ENCODE results near the gene CPA5. TPM values are rescaled to one million over a fixed set of nuclear protein-coding genes. Genes with fewer than 3 reads are reported as not detected.

CPA5 gene
- total and polyA plus RNA-seq, 9 of the 15 experiments (the other 6 are each of a cell fraction or from before 2014, with no cell fraction given) = 0.13 to 2.4 (median 0.91) TPM

GRCh38 chr7:130369110-130369711 lies 24.6 kb downstream of the CPA5 start (continued):
- TF ChIP-seq KAT2B (IDR thresholded peaks at IDR 0.05; ENCODE audit: low read depth, low read length) (no peak), ARID3A (IDR thresholded peaks at IDR 0.05; ENCODE audit: borderline replicate concordance, low read depth, low read length) (no peak), USF1 (CRISPR knock-in tag; IDR thresholded peaks at IDR 0.05) (no peak), LCOR (CRISPR knock-in tag; IDR thresholded peaks at IDR 0.05) (no peak), CTBP1 (IDR thresholded peaks at IDR 0.05; ENCODE audit: borderline replicate concordance) (peak; percentile 39; the same call in 1 of the 2 replicates), BHLHE40 (IDR thresholded peaks at IDR 0.05; ENCODE audit: low read length) (0 out of 2 replicates have a peak, but pooled peaks have one; percentile 52), THRB (CRISPR knock-in tag; conservative IDR thresholded peaks at IDR 0.05) (peak; percentile 77; the same call in 1 of the 2 replicates), SMAD3 (CRISPR knock-in tag; conservative IDR thresholded peaks at IDR 0.05) (0 out of 2 replicates have a peak, but pooled peaks have one; percentile 2), NFIC (IDR thresholded peaks at IDR 0.05) (peak; percentile 28; the same call in 1 of the 2 replicates), ZNF764 (CRISPR knock-in tag; IDR thresholded peaks at IDR 0.05; ENCODE audit: low read depth) (no peak), ELF1 (tag; IDR thresholded peaks at IDR 0.05) (0 out of 2 replicates have a peak, but pooled peaks have one; percentile 23), CEBPG (CRISPR knock-in tag; IDR thresholded peaks at IDR 0.05) (no peak), CEBPG (tag; conservative IDR thresholded peaks at IDR 0.05 in 1 of 2, IDR thresholded peaks at IDR 0.05 in 1 of 2) (0 out of 4 replicates have a peak, but pooled peaks of 1 of the 2 experiments have one; percentile 20), CEBPB (tag; IDR thresholded peaks at IDR 0.05) (peak; percentile 70), FIP1L1 (IDR thresholded peaks at IDR 0.05; ENCODE audit: low read depth, low read length, poor library complexity, severe bottlenecking) (no peak), ZNF551 (CRISPR knock-in tag; IDR thresholded peaks at IDR 0.05) (no peak), ELF4 (CRISPR knock-in tag; IDR thresholded peaks at IDR 0.05) (0 out of 2 replicates have a peak, but pooled peaks have one; percentile 23), NFYB (IDR thresholded peaks at IDR 0.05; ENCODE audit: extremely low read depth, insufficient read length) (no peak), MCM3 (IDR thresholded peaks at IDR 0.05) (0 out of 2 replicates have a peak, but pooled peaks have one; percentile 30), ZBTB26 (CRISPR knock-in tag; IDR thresholded peaks at IDR 0.05) (0 out of 2 replicates have a peak, but pooled peaks have one; percentile 71)

All from K562 (cell line).